ENCODE data around the gene ARHGEF19. TPM values are rescaled to one million over a fixed set of nuclear protein-coding genes. Genes with fewer than 3 reads are reported as not detected.

The ARHGEF19 gene
- total and polyA plus RNA-seq, 9 of the 15 experiments (the other 6 are each of a cell fraction or from before 2014, with no cell fraction given) = 0.73 to 21.0 (median 5.2) TPM

GRCh38 chr1:16162163-16162822, 50.2 kb downstream of the ARHGEF19 start (continued):
- TF ChIP-seq CHAMP1 (IDR thresholded peaks at IDR 0.05) (no peak), PTBP1 (IDR thresholded peaks at IDR 0.05; ENCODE audit: low read depth, low read length) (no peak), ZNF318 (IDR thresholded peaks at IDR 0.05; ENCODE audit: borderline replicate concordance in 1 of 2, low read depth in 1 of 2) (no peak), MAFF (IDR thresholded peaks at IDR 0.05; ENCODE audit: low read length) (no peak), ZNF124 (CRISPR knock-in tag; IDR thresholded peaks at IDR 0.05) (no peak), HDGF (IDR thresholded peaks at IDR 0.05) (0 out of 2 replicates have a peak, but pooled peaks have one; percentile 36), CEBPG (CRISPR knock-in tag; IDR thresholded peaks at IDR 0.05) (no peak), CEBPG (tag; conservative IDR thresholded peaks at IDR 0.05 in 1 of 2, IDR thresholded peaks at IDR 0.05 in 1 of 2) (no peak), TCF7L2 (IDR thresholded peaks at IDR 0.05; ENCODE audit: low read depth, low read length) (peak; percentile 81; the same call in 1 of the 2 replicates), SAP30 (IDR thresholded peaks at IDR 0.05; ENCODE audit: borderline replicate concordance, insufficient read depth, low read depth, low read length, poor library complexity, severe bottlenecking) (no peak), KLF13 (tag; IDR thresholded peaks at IDR 0.05; ENCODE audit: borderline replicate concordance, low read depth) (no peak), TRIM25 (IDR thresholded peaks at IDR 0.05; ENCODE audit: borderline replicate concordance) (no peak), NR3C1 (CRISPR knock-in tag; IDR thresholded peaks at IDR 0.05) (no peak), BDP1 (IDR thresholded peaks at IDR 0.05; ENCODE audit: insufficient read depth, insufficient read length) (no peak), ZNF445 (CRISPR knock-in tag; IDR thresholded peaks at IDR 0.05; ENCODE audit: low read depth) (no peak), MTA1 (IDR thresholded peaks at IDR 0.05; ENCODE audit: borderline replicate concordance) (no peak)

Measured in K562 (cell line).